COLO668 (cell line): Measurements from ENCODE around the gene MAD1L1.
"Not testable (repeated sequence)": the region's sequence is repeated elsewhere in the genome, so short reads cannot be mapped to it uniquely, and the experiment has no call there.

Source experiments
- DNase-seq: peaks from one replicate; lab custom pipeline; 2025; ENCODE audit not compliant: unreplicated experiment; lab: John Stamatoyannopoulos, UW

MAD1L1 gene

DNA sequence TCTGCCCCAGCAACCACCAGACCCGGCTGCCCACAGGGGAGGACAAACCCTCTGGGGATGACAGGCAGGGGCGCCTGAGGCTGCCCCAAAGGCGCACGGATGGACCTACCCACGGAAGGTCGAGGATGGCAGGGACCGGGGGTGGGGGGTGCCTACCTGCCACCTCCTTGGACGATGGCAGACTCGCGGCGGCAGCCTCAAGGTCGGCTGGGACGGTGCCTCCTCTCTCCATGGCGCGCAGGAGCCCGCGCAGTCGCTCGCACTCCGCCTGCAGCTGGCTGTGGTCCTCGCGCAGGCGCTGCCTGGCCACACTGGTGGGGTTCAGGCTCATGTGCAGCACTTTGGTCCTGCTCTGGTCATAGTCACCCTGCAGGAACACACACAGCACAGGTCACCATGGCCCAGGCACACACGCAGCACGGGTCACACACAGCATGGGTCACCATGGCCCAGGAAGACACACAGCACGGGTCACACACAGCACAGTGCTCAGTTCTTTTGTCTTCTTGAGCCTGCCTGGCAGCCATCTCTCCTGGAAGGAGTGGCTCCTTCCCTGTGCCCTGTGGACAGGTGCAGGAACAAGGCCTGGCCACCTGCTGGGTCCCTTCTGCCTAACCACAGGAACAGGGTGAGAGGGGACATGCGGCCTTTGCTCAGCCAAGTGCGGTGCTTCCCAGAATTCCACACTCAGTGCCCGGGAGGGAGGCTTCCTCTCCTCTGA, 296.1 kb downstream of the MAD1L1 start:
- peak; percentile 91 for DNase-seq

- no peak for DNase-seq
Observed at GRCh38 chr7:1936006-1936310, 296.8 kb downstream of the MAD1L1 start.

DNA sequence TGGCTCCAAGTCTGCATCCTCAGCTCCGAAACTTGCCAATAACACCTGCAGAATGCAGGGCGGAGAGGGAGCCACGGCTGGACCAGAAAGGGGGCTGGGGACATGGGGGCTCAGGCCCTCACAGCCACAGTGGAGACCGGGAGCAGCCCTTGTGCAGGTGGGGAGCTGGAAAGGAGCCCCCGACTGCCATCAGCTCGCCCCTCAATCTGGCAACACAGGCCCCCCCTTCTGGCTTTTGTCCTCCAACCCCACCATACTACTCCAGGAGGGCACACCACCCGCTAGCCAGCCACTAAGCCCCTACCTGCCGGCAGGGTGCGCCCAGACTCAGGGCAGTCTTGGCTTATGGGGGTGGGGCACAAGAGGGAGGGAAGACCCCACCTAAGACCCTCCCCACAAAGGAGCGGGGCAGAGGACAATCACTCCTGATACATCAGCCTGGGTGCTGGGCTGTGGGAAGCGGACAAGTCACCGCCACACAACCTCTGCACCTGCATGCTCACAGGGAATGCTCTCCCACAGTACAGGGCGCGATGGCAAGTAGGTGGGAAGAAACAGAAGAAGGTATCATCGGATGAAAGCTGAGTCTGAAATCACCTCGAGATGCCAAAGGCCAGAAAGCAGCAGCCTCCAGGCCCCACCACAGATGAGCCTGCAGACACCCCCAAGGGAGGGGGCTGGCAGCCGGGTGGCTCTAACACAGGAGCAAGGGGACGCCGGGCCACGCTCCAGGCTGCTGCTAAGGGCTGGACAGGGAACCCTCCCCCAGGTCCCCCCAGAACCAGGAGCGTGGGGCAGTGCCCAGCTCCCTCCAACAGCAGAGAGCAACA, 297.4 kb downstream of the MAD1L1 start:
- DNase-seq = no peak

- no peak for DNase-seq
Observed at GRCh38 chr7:1934756-1935155, 298.0 kb downstream of the MAD1L1 start.

- no peak for DNase-seq
Observed at GRCh38 chr7:1934017-1934416, 298.7 kb downstream of the MAD1L1 start.

DNA sequence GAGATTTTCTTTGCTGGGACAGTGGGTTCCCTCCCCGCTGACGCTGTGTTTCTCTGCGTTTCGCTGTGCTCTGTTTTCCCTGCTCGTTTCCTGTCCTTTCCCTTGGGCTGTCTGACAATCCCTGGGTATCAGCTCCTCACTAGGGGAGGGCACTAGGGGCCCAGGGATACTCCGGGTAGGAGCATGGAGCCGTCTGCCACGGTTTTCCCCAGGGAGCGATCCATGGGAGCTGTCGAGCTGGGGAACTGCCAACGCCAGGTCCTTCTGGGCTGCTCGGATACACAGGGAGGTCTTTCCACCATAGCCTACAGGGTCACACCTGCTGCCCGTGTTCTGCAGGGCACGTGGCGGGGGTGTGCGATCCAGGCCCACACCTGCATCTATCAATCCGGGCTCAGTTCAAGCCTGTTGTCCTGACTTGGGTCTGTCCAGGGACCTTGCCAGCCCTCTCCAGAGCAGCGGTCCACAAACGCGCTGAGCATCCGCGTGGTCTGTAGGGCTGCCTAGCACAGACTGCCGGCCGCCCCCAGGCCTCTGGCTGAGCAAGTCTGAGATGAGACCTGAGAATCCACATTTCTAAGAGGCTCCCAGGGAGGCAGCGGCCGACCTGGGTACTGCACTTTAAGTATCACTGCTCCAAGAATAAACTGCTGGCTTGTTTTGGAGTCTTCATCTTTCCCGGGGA, 299.5 kb downstream of the MAD1L1 start:
- peak; percentile 46 for DNase-seq

DNA sequence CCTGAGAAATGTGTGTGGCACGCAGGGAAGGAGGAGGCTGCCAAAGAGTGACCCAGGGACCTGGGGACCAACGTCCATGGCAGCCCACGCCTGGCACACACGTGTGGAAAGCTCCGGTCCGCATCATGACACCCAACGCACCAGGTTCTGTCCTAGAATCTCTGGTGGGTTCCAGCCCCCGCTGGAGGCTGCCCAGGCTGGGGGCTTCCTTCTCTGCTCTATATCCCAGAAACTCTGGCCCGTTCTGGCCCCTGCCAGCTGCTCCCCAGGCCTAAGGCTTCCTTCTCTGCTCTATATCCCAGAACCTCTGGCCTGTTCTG, 300.8 kb downstream of the MAD1L1 start:
- DNase-seq = no peak

GRCh38 chr7:1931256-1931950, 301.3 kb downstream of the MAD1L1 start:
- no peak for DNase-seq

- DNase-seq = no peak
Observed at GRCh38 chr7:1930381-1931065, 302.2 kb downstream of the MAD1L1 start.

DNA sequence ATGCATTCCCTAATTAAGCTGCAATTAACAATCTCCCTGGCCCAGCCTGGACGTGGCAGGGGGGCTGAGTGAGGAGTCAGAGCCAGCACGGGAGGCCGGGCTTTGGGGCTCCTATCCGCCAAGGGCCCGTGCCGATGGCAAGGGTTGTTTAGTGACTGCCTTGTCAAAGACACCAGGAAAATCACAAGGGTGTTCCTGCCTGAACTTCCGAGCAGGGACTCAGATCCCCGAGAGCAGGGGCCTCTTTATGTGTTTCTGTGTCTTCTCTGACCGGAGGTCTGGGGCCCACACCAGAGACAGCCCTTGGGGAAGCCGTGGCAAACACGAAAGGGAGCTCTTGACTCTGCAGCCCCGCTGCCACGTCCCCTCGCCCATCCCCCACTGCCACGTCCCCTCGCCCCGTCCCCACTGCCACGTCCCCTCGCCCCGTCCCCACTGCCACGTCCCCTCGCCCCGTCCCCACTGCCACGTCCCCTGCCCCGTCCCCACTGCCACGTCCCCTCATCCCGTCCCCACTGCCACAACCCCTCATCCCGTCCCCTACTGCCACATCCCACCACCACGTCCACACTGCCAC, 303.3 kb downstream of the MAD1L1 start:
- DNase-seq = not testable (repeated sequence)

DNA sequence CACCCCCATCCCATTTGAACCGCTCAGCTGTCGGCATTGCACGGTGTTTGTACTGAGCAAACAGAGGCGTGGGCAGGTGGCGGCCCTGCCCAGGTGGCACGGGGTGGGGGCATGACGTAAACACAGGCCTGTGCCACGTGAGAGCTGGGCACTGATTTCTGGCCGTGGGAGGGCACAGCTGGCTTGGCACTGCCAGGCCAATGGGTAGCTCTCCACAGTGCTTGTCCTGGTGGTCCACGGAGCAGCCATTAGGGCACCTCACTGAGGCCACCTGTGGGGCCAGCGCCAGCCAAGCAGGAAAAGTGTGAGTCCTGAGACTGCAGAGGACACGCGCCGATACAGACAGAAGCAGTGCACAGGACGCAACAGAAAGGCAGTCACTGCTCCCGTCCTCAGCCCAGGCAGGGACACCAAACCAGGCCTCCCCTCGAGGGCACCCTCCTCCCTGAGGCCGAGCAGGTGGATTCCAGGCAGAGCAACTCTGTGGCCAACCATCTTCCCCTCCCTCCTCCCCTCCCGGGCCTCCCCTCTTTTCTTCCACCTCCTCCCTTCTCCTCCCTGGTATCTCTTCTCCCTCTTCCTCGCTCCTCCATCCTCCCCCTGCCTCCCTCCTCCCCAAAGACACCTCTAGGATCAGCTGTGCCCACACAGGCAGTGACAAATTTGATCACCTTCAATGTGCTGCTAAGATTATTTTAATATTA, 303.9 kb downstream of the MAD1L1 start:
- DNase-seq = peak; percentile 95

DNA sequence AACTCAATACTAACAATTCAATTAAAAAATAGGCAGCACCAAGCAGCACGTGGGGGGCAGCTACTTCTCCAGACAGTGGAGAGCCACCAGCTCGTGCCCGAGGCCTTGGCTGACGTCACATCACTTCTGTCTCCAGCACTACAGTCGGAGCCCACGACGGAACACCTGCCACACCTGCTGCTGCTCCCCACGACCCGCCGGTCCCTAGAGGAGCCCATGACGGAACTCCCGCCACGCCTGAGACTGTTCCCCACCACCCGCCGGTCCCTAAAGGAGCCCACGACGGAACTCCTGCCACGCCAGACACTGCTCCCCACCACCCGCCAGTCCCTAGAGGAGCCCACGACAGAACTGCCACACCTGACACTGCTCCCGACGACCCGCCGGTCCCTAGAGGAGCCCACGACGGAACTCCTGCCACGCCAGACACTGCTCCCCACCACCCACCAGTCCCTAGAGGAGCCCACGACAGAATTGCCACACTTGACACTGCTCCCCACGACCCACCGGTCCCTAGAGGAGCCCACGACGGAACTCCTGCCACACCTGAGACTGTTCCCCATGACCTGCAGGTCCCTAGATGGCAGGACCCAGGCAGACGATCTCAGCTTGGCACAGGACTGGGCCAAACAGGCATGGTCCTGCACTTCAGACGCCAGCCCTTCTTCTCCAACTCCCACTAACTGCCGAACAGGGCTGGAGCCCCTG, 304.7 kb downstream of the MAD1L1 start:
- peak; percentile 46 for DNase-seq

DNA sequence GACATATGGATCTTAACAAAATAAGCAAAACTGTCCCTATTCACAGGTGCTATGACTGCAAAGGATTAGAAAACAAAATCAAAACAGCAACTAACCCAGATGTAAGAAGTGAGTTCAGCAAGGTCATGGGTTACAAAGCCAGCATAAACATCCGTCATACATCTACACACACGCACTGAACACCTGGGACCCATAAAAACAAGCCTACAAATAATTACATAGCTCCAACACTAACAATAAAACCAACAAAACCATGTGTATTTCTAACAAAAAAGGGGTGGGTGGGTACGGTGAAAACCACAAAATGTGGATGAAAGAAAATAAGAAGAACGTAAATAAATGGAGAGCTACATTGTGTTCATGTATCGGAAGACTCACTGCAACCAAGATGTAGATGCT, 305.8 kb downstream of the MAD1L1 start:
- DNase-seq = no peak

DNA sequence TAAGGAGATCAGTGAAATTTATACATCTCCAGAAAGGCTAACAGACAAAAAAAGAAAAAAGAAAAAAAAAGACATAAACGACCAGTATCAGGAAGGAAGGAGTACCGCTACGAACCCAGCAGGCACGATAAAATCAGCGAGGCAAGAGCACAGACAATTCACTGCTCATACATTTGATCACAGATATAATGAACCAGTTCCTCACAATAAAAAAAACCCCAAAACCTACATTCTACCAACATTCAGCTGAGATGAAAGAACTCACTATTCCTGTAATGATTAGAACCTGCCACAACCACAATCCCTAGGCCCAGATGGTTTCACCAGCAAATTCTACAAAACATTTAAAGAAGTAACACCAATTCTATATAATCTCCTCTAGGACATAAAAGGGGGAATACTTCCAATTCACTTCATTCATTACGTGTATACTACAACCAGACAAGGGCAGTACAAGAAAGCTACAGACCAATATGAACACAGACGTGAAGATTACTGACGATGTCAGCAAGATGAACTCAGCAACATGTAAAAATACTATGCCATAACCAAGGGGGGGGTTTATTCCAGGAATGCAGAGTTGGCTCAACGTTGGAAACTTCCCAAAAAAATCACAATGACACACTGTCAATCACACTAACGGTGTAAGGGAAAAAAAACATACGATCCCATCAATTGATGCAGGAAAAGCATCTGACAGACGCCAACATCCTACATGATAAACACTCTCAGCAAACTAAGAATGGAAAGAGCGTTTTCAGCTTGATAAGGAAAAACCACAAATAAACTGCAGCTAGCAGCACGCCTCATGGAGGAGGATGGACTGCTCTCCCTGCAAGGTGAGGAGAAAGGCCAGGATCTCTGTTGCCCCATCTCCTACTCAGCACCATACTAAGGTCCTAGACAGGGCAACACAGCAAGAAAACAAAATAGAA, 306.5 kb downstream of the MAD1L1 start:
- no peak for DNase-seq

- no peak for DNase-seq
Observed at GRCh38 chr7:1925349-1925748, 307.4 kb downstream of the MAD1L1 start.

DNA sequence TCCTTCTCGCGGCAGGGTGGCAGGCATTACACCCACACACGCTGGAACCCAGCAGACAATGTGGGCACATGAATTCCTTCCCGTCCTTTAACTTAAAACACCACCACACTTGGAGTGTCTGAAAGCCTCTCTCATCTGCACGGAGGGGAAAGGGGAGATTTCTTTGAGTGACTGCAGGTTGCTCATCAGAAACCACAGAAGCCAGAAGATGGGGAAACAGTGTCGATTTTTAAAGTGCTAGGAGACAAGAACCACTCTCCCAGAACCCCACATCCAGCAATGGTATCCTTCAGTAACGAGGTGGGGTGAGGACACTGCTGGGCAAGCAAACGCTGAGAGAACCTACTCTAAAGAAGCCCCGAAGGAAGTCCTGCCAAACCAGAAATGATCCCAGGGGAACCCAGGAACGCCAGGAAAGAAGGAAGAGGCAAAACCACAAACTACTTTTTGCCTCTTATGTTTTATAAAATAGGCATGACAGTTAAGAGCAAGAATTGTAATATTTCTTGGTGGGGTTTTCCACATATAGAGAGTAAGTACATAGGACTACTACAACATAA, 308.4 kb downstream of the MAD1L1 start:
- no peak for DNase-seq

DNA sequence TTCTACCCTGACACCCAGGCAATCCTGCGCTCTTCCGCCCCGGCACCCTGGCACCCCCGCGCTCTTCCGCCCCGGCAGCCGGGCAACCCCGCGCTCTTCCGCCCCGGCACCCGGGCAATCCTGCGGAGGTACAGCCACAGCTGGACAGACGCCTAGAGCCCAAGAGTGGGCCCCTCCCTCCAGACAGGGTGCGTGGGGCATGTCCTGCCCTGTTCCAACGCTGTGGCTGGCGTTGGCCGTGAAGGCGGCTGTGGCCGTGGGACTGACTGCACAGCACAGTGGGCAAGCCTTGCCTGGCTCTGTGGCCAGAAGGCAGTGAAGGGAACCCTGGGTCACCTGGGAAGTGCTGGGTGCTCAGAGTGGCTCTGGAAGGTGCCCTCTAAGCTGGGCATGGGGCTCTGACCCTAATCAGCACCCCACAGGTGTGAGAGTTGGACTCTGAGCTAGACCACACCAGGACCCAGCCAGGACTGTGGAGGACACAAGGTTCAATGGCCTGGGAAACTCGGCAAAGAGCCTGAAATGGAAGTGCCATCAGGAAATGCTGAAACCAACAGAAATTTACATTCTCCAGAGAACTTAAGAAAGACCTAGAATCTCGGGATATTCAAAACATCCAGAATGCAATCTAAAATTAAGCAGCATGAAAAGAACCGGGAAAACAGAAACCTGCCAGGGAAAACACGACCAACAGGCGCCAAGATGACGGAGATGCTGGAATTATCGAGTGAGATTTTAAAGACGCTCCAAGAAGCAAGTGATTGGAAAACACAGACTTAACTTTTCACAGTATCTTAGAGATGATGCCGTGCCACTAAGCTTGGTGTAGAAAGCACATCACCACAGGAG, 309.1 kb downstream of the MAD1L1 start:
- DNase-seq = no peak
